D341Med (cell line): ENCODE measurements around the gene ANXA8.
"Not testable (repeated sequence)": the region's sequence is repeated elsewhere in the genome, so short reads cannot be mapped to it uniquely, and the experiment has no call there.

ENCODE experiments used
- DNase-seq: peaks from one replicate; pipeline ENCODE4 v3.0.0; 2012; ENCODE audit warnings: low spot score

ANXA8 gene, protein sequence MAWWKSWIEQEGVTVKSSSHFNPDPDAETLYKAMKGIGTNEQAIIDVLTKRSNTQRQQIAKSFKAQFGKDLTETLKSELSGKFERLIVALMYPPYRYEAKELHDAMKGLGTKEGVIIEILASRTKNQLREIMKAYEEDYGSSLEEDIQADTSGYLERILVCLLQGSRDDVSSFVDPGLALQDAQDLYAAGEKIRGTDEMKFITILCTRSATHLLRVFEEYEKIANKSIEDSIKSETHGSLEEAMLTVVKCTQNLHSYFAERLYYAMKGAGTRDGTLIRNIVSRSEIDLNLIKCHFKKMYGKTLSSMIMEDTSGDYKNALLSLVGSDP

DNA sequence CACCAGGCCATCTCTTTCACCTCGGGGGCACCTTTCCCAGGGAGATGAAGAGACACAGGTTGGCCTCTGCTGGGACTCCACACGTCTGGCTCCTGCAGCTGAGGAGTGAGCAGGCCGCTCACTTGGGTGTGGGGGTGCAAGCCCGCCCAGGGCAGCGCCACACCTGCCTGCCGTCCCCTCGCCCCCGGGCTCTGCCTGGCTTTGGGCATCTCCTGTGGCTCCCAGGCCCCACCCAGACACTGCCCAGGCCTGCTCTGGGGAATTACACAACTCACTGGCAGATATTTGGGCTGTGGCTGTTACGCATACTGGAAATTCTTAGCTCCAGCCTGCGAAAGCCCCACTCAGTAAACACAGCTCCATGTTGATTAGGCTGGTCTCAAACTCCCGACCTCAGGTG lies at the start of gene ANXA8:
Gene ANXA8, minus strand, starts transcription at position 193 of the 400 bp plus-strand sequence. Its CDS starts 182 bp downstream, at position 11.
- not testable (repeated sequence) for DNase-seq

DNA sequence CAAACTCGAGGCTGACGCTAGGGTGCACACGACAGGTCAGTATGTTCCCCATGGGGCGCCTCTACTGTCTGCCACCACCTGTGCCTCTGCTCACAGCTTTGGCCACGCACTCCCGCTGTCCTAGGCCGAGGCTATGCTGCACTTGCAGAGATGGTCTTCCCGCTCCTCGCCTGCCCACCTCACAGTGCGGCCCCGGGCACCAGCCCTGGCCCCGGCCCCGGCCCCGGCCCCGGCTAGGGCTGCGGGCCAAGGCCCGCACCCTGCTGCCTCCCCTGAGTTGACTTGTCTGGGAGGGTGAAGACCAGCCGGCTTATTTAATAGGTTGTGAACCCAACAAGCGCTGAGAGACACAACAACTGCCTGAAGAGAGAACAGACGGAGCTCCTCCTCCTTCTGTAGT lies 39.6 kb upstream of the ANXA8 start, which contains the start of gene AGAP9:
Gene AGAP9, minus strand, starts transcription at position 164 of the 400 bp plus-strand sequence. Its CDS starts 112 bp downstream, at position 52.
- not testable (repeated sequence) for DNase-seq

DNA sequence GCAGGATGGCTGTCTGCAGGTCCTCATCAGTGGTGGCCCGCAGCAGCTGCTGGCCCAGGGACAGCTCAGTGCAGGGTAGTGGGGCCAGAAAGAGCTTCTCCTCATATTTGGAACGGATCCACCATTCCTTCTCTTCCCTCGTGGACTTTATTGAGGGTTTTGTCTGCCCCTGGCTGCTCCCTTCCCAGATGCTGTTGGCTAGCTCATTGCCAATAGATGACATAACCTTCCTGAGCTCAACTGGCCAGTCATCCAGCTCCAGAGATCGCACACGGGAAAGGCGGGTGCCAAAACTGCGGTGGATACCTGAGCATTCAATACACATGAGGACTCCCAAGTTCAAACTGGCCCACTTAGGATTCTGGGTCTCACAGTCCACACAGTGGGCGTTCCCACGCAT lies 18.4 kb upstream of the ANXA8 start:
- not testable (repeated sequence) for DNase-seq

DNA sequence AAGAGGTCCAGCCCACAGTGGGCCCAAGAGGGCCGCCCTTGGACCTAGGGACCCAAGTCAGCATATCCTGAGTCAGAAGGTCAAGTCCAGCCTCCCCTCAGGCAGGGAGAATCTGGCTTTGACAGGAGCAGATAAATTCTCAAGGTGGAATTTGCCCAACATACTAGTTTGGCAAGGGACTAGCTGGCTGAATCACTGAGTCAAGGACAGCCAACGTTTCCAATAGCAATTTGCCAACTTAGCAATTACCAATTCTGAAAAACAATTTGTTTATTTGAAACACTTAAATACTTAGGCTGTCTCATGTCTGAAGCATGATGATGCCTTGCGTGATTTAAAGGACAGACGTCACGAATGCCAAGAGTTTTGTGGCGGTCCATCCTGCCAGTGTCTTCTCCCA lies 10.3 kb upstream of the ANXA8 start:
- not testable (repeated sequence) for DNase-seq

DNA sequence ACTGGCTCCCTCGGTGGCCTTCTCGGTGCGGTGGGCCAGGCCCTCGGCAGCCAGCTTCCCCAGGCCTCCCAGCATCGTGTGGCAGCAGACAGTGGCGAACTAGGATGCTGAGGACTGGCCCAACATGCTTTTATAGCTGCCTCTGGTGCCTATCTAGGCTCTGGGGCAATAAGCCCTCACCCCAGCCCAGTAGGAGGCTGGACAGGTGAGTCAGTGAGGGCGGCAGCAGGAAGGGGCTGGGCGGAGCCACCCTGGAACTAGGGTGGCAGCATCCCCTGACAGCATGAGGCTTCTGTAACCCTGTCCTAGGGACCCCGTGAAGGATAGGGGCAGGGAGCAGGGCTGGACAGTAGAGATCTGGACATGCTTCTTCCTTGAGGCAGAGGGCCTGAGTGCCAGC lies 7.7 kb upstream of the ANXA8 start, which contains the start of gene FAM25G:
Gene FAM25G, minus strand, starts transcription at position 101 of the 400 bp plus-strand sequence. Its CDS starts 26 bp downstream, at position 75.
- DNase-seq, result not testable (repeated sequence)

DNA sequence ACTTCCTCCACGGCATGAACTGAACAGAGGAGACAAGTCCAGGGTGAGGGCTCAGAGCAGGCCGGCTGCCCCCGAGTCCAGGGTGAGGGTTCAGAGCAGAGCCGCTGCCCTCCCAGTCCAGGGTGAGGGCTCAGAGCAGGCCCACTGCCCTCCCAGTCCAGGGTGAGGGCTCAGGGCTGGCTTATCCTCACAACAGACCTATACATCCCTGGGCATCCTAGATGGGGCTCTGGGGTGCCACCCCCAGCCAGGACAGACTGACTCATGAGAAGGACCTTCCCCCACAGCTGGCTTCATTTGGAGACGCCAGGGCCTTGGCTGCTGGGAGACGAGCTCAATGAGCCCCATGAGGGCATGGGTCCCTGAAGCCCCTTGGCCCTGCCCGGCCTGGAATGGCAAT lies 5.7 kb upstream of the ANXA8 start:
- not testable (repeated sequence) for DNase-seq

DNA sequence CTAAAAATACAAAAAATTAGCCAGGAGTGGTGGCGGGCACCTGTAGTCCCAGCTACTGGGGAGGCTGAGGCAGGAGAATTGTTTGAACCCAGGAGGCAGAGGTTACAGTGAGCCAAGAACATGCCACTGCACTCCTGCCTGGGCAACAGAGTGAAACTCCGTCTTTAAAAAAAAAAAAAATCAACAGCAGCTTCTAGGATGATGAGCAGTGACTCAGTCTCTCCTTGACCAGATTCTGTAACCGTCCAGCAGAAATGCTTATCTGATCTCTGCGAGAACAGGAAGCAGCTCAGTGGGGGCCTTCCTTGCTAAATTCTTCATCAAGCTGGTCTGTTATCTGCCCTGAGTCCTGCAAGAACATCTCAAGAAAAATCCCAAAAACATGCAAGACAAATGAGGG lies 2.0 kb upstream of the ANXA8 start:
- DNase-seq, result not testable (repeated sequence)

DNA sequence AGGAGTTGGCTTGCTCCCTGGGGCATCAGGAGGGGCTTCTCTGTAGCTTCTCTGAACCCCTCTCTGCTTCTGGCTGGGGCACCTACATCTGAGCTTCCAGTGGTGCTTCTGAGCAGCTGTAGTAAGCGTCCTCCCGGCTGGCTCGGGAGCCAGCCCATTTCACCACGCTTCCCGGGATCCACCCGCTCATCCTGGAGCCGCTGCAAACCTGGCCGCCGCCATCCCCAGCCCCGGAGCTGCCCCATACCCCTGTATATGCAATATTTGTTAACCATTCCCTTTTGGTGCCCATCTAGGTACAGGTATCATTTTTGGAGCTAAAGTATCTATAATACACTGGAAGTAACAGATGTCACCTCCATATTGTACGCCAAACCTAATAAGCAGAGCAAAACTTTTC lies 871 bp upstream of the ANXA8 start:
- not testable (repeated sequence) for DNase-seq

DNA sequence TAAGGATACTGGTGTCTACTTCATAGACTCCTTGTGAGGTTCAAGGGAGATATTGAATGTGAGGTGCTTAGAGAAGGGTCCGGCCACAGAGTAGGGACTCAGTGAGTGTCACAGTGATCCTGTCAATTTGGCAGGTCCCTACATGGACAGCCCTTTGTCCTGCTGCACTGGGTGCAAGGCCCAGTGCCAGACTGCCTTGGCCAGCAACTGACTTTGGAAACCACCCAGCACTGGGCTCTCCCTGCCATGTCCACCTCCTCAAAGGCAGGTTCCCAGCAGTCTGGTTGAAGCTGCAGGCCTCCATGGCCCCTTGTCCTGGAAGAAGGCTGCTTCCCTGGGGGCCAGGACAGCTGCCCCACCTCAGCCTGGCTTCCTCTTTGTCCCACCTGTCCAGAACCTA lies 1.5 kb downstream of the ANXA8 start:
- DNase-seq, result not testable (repeated sequence)

DNA sequence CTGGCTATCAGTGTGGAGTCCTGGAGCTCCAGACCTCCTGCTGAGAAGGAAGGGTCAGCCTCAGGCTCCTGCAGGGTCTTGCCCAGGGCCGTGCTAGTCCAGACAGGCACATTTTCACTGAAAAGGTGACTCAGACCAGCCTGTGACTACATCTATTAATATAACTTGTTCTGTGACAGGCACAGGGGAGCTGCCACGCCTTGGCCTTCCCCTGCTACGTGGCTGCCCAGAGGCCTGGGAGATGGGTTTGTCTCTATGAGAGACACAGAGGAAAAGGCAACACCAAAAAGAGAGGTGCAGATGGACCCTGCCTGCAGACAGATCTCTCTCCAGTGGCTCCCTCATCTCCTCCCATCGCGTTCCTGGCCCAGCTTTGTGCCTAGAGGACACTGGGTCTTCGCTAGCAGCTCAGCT lies 2.1 kb downstream of the ANXA8 start:
- not testable (repeated sequence) for DNase-seq

DNA sequence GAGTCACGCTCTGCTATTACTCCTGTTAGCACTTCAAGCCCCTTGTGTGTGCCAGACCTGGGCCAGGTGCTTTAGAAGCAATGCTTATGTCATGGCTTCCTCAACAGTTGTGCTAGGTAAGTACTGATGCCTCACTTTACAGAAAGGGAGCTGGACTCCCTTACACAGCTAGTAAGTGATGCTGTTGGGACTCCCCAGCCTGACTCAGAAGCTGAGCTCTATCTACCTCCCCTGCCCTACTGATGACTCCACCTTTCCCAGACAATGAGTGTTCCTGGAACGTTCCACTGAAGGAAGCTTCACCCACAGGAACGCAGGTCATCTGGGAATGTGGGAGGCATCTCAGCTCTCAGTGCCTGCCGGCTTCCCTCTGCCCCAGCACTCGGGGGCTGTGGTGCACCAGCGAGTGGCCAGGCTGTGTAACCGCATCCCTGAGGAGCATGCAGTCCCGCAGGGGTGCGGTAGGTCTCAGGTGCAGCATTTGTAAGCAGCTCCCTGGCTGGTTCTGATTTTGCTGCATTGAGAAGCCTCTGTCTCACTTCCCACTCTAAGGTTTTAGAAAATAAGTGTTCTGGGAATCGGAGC lies 2.6 kb downstream of the ANXA8 start:
- not testable (repeated sequence) for DNase-seq

DNA sequence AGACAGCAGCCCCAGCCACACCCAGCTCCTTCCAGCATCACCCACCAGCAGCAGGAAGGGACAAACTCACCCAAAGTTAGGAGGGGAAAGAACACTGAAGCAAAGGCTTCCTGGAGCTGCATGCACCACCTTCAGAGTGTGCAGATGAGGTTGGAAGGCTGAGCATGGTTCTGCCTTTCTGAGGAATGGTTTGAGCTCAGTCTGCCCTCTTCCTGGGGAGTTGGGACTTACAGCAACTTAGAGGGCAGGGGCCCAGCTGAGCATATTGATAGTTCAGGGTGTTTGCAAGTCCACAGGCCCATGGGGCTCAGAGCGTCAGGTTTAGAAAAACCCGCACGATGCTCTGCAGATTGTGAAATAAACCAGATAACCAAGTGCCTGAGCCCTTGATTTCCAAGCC lies 3.8 kb downstream of the ANXA8 start:
- not testable (repeated sequence) for DNase-seq

DNA sequence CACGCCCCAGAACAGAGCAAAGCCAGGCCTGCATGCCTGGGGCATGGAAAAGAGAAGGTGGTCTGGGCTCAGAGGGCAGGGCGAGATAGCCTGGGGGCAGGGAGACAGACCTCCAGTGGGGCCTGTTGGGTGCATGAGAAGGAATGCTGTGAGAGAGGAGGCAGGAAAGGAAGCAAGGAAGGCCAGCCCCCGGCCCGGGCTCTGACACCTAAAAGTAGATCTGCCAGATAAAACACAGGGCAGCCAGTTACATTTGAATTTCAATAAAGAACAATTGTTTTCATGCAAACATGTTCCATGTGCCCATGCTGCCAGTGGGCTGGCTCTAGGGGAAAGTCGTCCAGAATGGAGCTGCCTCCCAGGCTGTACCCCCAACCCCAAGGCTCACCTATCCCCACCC lies 5.8 kb downstream of the ANXA8 start:
- DNase-seq, result not testable (repeated sequence)

DNA sequence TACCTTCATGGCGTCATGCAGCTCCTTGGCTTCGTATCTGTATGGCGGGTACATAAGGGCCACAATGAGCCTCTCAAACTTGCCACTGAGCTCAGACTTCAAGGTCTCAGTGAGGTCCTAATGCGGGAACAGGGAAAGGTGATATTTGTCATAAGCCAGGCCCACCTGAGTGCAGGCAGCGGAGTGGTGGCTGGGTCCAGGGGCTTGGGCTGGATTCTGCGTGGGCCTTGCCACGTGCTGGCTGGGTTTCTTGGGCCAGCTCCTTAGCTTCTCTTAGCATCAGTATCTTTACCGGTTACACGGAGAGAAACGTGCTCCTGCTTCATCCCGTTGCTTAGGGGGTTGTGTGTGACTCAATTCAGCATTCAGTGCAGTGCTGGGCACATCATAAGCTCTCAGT lies 6.8 kb downstream of the ANXA8 start:
- DNase-seq, result not testable (repeated sequence)

DNA sequence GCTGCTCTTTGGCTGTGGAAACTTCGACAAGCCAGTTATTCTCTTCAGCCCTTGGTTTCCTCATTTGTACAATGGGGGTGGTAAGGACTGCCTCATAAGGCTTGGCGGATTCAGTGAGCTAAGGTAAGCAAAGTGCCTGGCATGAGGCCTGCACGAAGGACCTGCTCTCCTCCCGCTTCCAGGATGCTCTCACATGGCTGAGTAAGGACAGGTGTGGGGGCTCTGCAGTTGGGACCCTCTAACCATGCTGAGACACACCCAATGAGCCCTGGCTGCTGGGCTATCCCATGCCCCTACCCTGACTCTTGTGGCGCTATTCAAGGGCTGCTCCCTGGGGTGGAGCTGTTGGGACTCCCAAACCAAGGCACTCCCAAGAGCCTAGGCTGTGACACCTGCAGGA lies 8.8 kb downstream of the ANXA8 start:
- not testable (repeated sequence) for DNase-seq

DNA sequence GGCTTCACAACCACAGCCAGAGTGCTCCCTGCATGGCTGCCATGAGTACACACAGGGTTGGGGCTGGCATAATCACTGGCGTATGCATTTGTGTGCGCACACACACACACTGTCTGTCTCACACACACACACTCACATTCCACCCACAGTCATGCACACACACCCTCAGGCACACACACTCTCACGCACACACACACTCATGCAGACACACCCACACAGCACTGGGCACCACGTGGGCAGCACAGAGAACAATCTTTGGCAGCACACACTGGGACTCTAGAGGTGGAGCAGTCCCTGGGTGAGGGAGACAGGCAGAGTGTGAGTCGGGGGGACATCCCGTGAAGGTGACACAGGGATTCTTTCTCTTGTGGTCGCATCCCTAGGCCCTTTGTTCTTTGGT lies 10.4 kb downstream of the ANXA8 start:
- not testable (repeated sequence) for DNase-seq

DNA sequence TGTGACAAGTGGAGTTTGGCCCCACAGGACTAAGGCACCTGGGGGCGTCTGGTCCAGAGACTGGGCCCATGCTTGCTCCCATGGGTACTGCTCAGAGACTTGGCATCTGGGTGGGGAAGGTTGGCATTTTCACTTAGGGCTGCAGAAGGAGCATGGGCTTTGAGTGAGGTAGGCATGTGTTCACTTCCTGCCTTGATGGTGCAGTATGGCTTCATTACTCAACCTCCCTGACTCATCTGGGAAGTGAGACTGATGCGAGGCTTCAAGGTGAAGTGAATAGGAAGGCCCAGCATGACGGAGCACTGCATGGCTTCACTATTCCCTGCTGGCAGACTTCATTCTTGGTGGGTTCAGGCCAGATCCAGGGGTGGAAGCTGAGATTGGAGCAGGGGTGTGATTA lies 11.3 kb downstream of the ANXA8 start:
- DNase-seq, result not testable (repeated sequence)

DNA sequence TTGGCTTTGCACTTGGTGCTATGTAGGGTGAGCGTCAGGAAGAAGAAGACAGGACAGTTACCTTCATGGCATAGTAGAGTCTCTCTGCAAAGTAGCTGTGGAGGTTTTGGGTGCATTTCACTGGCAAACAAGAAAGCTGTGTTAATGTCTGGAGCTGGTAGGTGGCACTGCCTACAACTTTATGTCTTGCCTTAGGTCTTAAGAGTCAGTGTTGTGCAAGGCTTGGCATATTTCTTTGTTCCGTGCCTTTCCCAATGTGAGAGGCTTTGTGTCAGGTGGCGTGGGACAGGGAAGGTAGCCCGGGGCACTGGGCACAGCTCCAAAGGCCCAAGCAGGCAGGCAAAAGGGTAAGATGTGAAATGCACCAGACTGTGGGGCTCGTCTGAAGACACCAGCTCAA lies 11.8 kb downstream of the ANXA8 start:
- DNase-seq, result not testable (repeated sequence)

DNA sequence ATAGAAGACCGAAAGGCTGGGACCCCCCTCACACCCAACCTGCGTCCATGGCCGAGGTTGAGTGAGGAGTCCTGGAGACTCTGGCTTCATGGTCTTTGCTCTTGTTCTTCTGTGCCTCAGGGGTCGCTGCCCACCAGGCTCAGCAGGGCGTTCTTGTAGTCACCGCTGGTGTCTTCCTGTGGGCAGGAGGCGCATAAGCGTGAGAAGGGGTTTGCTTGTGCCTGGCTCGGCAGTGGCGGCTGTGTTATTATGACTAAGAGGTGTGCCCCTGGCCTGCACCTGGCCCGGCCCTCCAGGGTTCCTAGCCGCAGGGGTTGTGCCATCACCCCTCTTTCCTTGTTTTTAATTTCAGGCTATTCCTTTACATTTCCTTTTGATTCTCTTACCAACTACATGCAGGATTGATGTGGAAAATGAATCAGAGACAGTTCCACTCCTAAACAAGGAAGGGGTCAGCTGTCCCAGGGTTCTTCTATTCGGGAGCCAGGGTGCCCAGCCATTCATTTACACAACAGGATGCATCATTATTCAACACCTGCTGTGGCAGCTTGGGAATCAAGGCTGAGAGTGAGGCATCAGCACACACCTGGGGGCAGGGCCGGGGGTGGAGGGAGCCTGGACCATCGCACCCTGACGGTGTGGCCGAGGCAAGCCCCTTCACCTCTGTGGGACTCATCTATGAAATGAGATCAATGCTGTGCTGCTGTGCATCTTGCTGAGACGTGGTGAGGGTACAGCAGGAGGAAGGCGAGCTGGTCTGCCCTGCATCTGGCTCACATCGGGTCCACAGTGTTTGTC lies 15.0 kb downstream of the ANXA8 start:
- not testable (repeated sequence) for DNase-seq

DNA sequence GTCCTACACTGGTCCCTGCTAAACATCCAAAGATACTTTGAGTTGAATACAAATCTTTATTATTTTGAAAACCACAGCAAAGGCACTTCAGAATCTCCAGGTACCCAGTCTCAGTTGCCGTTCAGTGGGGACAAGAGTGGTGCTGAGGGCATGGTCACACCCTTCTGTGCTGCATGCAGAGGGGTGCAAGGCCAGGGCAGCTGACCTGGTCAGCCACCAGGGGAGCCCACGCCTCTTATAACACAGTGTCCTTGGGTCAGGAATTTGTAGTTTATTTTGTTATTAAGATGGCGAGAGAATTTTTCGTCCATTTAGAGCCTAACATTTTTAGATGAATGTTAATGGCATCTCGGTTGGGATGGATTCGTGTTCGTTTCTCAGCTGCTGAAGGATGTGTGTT lies 16.0 kb downstream of the ANXA8 start:
- not testable (repeated sequence) for DNase-seq

DNA sequence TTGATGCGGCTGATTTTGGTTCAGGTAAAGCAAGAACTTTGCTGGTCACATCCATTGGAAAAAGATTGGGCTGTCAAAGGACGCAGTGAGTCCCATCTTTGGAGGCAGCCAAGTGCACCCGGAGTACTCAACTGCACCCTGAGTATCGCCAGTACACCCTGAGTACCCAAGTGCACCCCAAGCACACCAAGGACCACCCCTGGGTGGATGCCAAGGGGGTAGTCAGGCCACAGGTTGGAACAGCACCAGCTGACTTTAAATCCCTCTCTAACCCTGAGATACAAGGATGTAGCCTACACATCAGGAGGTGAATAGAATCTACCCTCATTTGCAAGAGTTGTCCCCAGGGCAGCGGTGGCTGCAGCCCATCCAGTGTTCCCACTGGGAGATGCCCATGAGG lies 16.5 kb downstream of the ANXA8 start:
- DNase-seq, result not testable (repeated sequence)

DNA sequence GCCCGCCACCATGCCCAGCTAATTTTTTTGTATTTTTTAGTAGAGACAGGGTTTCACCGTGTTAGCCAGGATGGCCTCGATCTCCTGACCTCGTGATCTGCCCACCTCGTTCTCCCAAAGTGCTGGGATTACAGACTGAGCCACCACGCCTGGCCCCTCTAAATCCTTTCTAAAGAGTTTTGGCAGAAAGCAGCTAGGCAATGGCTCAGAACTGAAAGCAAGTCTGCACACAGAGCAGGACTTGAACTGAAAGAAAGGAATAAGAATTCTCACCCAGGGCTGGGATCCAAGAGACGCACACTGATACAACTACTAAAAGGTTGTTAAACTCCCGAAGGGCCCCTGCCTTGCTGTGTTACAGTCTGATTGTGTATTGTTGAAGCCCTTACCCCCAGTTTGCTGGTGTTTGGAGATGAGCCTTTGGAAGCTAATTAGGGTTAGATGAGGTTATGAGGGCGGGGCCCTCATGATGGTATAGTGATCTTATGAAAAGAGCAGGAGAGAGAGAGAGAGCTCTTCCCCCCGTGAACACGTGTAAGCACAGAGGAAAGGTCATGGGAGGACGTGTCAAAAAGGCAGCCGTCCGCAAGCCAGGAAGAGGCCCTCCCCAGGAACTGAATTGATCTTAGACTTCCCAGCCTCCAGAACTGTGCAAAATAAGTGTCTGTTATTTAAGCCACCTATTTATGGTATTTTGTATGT lies 18.5 kb downstream of the ANXA8 start:
- DNase-seq, result not testable (repeated sequence)
